HG03135 (cell line): ENCODE results near the gene POLE3.
A peak's percentile ranks its signal among the peaks of the same experiment; 100 is the strongest.
"Not testable (repeated sequence)": the region's sequence is repeated elsewhere in the genome, so short reads cannot be mapped to it uniquely, and the experiment has no call there.

Experiments
- ATAC-seq: cut with Tn5 transposase; IDR thresholded peaks from one replicate; pipeline ENCODE4 v1.9.1; 2021; ENCODE audit warnings: mild to moderate bottlenecking, moderate library complexity; ENCODE audit not compliant: unreplicated experiment

POLE3 gene

DNA sequence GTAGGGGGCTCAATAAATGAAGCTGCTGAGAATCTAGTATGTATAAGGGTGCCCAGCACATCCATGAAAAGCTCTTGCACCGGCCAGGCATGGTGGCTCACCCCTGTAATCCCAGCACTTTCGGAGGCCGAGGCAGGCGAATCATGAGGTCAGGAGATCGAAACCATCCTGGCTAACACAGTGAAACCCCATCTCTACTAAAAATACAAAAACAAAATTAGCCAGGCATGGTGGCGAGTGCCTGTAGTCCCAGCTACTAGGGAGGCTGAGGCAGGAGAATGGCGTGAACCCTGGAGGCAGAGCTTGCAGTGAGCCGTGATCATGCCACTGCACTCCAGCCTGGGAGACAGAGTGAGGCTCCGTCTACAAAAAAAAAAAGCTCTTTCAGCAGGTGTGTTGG, 4.1 kb downstream of the POLE3 start:
- not testable (repeated sequence) for ATAC-seq

DNA sequence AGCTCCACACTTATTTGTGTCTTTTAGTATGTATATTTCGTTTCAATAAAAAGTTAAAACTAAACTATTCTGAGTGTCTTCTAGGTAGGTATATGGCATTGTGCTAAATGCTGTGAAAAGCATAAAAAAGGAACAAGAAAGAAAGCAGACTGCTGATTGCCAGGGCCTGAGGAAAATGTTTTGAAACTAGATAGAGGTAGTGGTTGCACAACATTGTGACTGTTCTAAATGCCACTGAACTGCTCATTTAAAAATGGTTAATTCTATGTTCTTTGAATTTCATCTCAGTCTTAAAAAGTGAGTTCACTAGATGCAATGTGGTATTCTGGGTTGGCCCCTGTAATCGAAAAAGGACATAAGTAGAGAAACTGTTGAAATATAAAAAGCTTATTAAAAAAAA, 6.8 kb downstream of the POLE3 start:
- ATAC-seq: no peak

DNA sequence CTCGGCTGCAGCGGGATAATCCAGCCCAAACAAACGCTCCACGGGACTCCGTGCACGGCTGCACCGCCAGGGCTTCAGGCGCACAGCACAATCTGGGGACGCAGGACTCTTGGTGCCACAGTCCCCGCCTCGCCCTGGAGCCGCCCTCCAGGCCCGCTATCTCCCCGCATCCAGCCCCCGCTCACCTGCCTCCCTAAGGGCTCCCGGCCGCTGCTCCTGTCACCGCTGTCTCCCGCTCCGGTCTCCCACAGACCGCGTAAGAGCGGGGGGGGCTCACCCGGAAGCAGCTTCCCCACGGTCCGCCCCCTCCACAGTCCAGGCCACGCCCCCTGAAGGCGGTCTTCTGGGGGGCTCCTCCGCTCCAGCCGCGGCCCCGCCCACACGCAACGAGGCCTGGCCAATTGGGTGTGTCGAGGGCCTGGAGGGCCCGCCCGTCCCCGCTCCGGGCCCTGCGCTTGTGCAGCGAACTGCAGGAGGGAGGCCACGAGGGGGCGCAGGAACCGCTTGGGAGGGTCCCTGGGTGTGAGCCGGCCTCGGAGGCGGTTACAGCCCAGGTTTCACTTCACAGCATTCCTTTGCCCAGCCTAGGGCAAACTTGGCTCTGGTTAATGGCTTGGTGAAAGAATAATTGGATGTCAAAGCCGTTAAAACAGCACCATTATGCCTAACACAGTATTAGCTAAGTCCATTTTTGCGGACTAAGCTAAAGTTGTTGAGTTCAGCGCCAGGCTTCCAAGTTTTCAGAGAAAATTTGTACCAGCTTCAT, 9.3 kb downstream of the POLE3 start, which contains the start of gene ALAD:
Gene ALAD (minus strand): TSS at position 258 of the 766 bp plus-strand sequence. CDS start 7,725 bp downstream, outside the sequence.
- ATAC-seq: peak; percentile 99

DNA sequence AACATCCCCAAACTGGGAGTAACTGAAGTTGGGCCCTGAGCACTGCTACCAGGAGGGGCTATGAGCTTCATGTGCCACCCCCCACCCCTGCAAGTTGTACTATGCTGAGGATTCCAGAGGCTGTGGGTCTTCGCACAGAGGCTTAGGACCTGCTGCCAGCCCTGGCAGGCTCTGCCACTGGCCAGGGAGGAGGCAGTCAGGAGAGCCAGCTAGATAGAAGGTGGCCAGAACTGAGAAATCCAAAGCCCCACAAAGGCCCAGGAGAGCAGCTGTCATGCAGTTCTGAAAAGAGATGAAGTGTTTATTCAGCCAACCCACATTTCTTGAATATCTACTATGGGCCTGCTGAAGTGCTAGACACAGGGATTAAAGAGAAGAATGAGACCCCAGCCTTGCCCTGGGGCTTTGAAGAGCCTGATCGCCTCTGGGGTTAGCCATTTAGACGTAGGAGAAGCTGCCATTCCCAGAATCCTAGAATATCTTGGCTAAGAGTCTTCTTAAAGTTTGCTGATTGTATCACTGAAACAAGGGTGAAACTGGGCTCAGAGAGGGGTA, 10.8 kb downstream of the POLE3 start:
- ATAC-seq: no peak

DNA sequence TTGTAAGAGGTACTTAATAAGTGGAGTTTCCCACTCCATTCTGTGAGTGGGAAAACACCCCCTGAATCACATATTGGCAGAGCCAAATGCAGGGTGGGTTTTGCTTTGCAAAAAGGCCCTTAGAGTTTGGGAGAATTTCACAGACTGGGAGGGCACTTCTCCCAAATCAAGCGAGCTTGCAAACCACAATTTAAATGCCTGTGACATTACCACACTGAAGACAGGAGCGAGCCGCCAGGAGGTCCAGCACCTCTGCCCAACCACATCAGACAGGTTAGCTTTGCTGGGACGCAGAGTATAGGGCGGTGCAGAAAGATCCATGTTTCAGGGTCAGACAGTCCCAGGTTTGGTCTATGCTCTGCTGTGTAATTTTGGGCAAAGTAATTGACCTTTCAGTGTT, 11.7 kb downstream of the POLE3 start:
- ATAC-seq: no peak

DNA sequence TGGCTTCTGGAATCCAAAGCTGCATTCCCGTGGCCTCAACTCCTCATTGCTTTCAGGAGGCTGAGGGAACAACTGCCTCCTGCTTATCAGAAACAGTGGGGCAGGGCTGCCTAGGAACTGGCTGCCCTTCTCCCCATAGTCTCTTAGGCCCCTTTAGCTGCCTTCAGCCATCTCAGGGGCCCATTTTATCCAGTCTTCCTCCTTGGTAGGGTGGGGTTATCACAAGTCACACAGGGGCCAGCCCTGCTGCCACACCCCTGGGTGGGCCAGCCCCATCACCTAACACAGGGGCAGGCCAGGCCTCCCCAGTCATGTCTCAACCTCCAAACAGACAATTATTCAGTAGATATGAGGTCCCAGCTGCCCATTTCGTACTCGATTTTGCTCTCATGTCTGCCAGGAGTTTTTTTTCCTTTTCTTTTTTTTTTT, 13.3 kb downstream of the POLE3 start:
- ATAC-seq: no peak

DNA sequence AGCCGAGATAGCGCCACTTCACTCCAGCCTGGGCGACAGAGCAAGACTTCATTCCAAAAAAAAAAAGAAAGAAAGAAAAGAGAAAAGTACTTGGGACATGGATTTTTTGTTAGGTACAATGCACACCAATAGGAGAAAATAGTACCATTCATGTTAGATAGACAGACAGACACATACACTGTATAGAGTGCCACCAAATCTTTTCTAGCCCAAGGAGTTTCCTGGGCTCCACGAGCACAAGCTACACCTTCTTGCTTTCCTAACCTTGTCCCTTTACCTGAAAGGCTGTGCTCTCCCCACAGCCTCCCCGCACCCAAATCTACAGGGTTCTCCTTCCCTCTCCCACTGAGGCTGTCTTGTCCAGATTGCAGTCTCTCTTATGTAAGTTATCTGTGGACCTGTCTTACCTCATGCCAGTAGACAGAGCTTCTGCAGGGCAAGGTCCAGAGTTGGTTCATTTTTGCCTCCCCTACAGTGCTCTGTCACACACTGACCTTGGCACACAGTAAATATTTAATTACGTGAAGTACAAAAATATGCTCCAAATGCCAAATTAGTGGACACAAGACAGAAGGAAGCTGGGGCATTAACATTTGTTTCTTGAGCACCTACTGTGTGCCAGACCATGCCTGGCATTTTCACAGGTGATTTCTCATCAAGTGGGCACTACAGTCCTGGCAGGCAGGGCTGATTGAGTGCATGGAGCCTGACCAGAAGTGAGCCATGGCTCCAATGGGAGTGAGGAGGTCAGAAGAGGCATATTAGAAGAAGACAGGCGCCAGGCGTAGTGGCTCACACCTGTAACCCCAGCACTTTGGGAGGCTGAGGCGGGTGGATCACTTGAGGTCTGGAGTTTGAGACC, 15.2 kb downstream of the POLE3 start:
- ATAC-seq: no peak

DNA sequence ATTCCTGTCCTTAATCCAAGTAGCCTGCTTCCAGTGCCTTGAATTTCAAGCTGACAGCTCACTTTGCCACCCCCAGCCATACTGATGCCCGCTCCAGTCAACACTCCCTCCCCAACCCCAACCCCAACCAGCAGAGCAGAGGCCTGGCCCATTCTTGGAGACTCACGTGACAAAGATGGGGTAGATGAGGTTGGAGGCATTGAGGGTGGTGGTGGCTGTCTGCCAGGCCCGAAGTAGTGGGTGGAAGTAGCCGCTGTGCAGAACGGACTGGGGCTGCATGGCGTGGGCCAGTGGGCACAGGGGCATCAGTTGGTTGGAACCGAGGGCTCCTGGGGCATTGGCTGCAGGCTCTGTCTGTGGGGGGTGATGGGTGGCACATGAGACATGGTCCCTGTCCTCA, 17.2 kb downstream of the POLE3 start:
- no peak for ATAC-seq

DNA sequence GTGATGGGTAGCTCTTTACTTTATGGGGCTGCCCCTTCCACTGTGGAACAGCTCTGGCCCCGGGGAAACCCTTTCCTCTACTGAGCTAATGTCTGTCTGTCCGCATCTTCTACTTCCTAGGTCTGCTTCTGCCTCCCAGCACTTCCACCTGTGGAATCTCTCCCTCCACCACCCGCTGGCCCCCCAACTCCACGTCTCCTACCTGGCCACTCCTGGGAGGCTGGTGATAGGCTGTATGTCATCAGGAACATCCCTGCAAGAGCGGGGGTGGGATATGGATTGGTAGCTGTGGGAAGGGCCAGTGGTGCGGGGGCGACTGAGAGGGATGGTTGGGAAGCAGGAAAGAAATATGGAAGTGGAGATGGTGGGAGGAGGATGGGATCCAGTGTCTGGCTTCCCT, 18.6 kb downstream of the POLE3 start:
- no peak for ATAC-seq

DNA sequence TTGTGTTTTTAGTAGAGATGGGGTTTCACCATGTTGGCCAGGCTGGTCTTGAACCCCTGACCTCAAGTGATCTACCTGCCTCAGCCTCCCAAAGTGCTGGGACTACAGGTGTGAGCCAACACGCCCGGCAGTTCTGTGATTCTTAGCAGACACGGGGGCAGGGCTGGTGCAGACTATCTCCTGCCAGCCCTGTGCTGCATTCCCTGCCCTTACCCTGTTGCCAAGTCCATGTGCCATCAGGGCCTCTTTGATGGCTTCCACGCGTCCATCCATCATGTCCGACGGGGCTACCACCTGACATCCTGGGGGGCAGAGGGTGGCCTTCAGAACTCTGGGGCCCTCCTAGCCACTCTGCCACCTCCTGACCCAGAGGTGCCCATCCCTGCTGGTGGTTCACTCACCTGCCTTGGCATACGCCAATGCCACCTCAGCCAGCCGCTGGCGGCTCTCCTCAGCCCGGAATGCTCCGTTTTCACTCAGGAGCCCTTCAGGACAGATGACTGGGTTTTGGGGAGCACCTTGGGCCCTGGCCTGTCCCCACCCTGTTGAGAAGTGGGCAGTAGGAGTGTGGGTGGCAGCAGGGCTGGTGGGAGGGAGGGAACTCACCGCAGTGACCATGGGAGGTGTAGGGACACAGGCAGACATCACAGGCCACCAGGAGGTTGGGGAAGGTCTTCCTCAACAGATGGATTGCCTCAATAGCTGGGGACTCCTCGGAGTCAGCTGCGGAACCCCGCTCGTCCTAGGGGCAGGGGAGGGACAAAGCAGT, 20.1 kb downstream of the POLE3 start:
- ATAC-seq: no peak

DNA sequence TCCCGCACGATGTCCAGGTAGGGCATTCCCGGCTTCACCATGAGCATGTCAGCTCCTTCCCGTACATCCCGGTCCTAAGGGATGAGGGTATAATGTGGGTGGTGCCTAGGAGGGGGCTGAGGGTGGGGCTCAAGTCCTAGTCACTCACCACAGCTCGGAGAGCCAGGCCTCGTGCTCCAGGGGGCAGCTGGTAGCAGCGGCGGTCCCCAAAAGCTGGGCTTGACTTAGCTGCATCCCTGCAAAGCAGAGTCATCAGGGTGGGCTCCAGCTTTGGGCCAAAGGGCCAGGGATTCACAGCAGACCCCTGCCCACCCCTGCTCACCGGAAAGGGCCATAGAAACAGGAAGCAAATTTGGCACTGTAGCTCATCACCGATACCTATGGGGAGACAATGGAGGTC, 21.0 kb downstream of the POLE3 start:
- ATAC-seq: no peak

DNA sequence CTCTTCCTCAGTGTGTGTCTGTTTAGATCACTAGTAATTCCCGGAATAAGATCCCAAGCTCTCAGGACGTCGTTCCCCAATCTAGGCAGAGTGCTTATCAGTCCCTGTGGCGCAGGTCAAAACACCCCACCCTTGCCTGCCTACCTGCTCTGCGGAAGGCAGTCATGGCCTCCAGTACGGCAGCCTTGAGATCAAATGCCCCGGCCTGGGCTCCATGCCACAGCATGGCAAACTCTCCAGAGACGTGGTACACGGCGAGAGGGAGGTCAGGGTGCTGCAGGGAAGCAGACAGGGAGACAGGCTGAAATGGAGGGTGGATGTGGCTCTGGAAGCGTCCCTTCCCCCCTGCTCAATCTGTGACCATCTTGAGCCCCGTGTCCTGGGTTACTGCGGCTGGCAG, 21.6 kb downstream of the POLE3 start:
- no peak for ATAC-seq

DNA sequence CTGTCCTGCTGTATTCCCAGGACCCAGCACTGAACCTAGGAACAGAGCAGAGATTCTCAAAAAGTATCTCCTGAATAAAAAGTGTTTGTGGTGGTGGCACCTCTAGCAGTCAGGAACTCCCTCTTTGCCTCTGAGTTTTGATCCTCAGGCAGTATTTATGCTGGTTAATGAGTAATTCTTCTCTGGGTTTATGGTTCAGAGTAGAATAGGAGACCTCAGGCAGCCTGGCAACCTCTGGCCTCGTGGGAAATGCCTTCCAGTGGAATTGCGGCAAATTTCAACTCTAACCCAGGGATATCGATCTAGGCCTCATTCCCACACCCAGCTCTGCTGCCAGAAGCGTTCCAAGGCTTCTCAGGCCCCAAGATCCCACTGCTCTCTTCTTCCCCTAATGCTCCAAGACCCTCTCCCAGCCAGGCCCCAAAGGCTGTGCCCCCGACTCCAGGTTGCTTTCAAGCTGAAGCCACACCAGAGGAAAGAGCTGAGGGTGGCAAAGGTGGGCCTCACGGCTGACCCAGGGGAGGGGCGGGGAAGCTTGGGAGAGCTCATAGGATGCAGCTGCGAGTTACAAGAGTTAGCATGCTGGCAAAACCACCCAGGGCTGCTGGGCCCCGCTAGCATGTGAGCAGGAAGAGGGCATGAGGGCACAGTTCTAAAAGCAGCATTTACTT, 22.8 kb downstream of the POLE3 start:
- no peak for ATAC-seq

DNA sequence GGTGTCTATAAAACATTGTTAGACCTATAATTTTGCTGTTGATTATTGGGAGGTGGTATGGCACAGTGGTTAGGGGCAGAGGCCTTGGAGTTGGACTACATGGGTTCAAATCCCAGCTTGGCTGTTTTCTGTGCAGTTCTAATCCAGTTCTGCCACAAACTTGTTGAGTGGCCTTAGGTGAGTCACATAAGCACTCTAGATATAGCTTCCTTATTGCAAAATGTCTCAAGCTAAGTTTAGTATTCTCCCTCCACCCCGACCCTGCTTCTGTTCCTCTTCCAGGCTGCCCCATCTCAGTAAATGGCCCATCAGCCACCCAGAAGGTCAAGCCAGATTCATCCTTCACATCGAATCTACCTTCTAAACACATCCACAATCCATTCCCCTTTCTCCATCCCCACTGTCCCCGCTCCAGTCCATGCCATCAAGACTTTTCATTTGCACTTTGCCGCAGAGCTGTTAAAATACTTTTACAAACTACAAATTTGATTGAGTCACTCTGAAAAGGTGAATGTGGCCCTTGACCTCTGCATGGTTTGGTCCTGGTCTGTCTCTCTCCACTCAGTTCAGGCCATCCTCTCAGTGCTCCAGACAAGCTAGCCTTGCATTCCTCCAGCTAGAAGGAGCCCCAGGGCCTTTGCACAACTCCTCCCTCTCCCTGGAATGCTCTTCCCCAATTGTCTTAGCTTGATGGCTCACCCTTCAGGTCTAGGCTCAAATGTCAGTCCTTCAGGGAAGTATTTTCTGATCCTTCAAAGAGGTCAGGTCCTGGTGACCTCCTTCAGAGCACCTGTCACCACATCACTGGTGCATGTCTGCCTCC, 23.7 kb downstream of the POLE3 start:
- no peak for ATAC-seq

DNA sequence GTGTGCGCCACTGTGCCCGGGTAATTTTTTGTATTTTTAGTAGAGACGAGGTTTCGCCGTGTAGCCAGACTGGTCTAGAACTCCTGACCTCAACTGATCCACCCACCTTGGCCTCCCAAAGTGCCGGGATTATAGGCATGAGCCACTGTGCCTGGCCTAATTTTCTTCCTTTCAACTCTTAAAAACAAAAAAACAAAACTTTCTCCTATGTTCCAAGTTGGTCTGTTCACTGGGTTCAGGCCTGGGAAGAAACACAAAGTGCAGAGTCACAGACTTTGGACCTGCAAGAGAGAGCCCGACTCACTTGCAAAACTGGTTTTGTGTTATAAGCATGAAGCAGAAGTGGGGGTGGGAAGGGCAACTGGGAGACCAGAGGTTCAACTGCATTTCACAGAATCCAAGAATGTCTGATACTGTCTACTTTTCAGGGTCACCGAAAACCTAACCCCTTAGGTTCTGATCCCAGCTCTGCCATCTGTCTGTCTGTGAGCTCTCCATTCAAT, 28.5 kb downstream of the POLE3 start:
- ATAC-seq: no peak

DNA sequence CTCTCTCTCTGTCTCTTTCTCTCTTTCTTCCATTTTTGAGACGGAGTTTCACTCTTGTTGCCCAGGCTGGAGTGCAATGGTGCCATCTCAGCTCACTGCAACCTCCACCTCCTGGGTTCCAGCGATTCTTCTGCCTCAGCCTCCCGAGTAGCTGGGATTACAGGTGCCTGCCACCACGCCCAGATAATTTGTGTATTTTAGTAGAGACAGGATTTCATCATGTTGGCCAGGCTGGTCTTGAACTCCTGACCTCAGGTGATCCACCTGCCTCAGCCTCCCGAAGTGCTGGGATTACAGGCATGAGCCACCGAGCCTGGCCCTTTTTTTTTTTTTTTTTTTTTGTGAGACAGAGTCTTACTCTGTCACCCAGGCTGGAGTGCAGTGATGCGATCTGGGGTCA, 29.0 kb downstream of the POLE3 start:
- not testable (repeated sequence) for ATAC-seq

DNA sequence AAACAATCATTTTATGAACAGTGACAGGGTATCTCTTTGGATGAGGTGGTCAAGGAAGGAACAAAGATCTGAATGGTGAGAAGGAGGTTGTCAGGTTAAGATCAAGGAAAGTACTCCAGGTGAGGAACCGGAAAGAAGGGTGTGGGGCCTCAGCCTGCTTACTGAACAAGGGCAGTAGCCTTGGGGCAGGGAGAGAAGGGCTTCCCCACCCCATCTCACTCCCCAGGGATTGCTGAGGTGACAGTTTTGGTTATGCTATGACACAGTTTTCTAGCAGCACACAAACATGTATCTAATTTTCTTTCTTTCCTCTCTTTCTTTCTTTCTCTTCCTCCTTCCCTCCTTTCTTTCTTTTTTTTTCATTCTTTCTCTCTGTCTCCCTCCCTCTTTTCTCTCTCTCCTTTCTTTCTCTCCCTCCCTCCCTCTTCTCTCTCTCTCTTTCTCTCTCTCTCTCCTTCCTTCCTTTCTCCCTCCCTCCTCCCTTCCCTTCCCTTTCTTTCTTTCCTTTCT, 29.6 kb downstream of the POLE3 start:
- peak; percentile 37 for ATAC-seq

DNA sequence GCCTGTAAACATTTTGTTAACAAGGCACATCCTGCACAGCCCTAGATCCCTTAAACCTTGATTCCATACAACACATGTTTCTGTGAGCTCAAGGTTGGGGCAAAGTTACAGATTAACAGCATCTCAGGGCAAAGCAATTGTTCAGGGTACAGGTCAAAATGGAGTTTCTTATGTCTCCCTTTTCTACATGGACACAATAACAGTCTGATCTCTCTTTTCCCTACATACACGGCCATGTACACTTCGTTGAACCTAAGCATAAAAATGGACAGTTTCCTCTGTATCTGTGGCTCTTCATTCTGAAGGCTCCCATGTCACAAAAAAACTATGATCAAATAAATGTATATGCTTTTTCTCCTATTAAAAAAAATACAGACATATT, 30.7 kb downstream of the POLE3 start:
- not testable (repeated sequence) for ATAC-seq
